HG02623 (cell line): ENCODE data around the gene DENR.

ENCODE experiments used
- ATAC-seq: cut with Tn5 transposase; IDR thresholded peaks from one replicate; pipeline ENCODE4 v1.9.1; 2021; ENCODE audit warnings: moderate library complexity; ENCODE audit not compliant: unreplicated experiment

Gene DENR

GRCh38 chr12:122813310-122813713 is 60.7 kb downstream of the DENR start:
- ATAC-seq = no peak

GRCh38 chr12:122819209-122819785 is 66.7 kb downstream of the DENR start:
- no peak for ATAC-seq

GRCh38 chr12:122820138-122820537 is 67.5 kb downstream of the DENR start:
- no peak for ATAC-seq
